NOMO-1 treated with dmso at 0.1 percent for 144 hours (cell line): ENCODE measurements around the gene HOXC6.

Source experiments
- DNase-seq: peaks from one replicate; lab custom pipeline; 2025; ENCODE audit not compliant: unreplicated experiment; lab: John Stamatoyannopoulos, UW

HOXC6 gene

DNA sequence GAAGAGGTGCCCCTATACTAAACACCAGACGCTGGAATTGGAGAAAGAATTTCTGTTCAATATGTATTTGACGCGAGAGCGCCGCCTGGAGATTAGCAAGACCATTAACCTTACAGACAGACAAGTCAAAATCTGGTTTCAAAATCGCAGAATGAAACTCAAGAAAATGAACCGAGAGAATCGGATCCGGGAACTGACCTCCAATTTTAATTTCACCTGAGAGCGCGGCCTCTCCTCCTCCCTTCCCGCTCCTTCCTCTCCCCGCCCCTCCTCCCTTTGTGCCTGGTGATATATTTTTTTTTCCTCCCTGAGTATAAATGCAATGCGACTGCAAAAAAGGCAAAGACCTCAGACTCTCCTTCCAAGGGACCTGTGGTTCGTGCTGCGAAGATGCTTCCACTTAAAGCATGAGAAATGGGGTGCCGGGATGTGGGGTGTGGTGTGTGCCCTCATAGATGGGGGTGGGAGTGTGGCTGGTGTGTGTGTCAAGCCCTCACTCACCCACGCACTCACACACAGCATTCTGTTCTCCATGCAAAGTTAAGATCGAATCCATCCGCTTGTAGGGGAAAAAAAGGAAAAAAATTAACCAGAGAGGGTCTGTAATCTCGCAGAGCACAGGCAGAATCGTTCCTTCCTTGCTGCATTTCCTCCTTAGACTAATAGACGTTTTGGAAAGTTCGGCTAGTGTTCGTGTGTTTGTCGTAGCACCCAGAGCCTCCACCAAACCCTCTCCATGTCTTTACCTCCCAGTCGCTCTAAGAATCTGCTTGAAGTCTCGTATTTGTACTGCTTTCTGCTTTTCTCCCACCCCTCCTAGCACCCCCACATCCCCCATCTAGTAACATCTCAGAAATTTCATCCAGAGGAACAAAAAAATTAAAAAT is 38.8 kb upstream of the HOXC6 start:
- peak; percentile 29 for DNase-seq

GRCh38 chr12:53990311-53991076 is 37.7 kb upstream of the HOXC6 start:
- DNase-seq = no peak

DNA sequence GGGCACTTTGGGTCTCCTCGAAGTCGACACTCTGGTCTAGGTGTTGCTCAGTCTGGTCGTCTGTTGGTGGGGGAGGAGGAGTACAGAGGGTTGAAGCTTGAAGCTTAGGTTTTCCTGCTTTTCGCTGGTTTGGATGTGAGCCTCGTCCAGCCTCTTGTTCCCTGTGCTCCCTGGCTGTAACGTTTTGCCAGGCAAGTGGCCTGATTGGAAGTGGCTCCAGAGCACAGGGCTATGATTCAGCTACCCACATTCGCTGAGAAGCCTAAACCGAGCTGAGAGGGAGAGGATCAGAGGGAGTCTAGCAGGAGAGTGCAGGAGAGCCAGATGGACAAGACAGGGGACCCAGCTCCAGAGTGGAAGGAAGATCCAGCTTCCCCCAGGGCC is 37.2 kb upstream of the HOXC6 start:
- DNase-seq = no peak

GRCh38 chr12:53992377-53992889 is 35.8 kb upstream of the HOXC6 start:
- no peak for DNase-seq

- no peak for DNase-seq
Measured at GRCh38 chr12:53993162-53994008, 34.9 kb upstream of the HOXC6 start.

DNA sequence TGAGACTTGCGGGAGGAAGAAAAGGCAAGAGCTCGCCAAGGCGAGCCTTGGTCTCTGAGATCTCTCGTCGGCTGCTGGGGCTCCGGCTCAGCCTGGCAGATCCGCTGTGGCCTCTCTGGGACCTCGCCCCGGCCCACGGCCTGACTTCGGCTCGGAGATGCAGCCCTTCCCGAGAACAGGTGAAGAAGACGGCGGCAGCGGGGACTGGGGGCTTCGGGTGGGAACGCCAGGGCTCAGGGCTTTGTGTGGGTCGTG is 34.3 kb upstream of the HOXC6 start:
- no peak for DNase-seq

DNA sequence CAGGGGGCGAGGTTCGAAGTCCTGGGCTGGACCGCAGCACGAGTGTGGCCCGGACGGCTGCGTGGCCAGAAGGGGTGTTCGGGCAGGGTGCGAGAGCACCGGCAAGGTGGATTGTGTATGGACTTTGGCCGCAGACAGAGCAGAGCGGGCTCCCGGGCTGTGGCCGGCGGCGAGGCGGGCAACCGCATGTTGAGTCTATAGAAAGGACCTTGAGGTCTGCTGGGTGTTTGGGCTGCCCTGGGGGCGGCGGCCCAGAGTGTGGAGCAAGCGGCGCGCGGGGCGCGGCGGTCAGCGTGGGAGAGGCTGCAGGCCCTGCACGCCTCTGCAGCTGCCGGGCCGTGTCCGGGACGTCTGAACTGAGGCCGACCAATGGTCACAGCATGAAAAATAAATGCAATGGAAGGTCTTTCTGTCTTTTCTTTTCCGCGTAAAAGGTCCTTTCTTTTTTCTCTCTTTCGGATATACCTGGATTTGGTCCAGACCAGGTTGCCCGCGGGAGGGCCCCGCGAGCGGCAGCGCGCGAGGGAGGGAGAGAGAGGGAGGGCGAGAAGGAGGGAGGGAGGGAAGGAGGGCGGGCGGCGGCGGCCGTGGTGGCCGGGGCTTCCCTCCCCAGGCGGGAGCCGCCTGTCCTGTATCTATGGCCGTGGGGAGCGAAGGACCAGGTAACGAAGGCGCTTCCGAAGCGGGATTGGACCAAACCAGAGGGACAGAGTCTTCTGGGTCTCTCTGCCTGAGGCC is 33.8 kb upstream of the HOXC6 start:
- DNase-seq = no peak

DNA sequence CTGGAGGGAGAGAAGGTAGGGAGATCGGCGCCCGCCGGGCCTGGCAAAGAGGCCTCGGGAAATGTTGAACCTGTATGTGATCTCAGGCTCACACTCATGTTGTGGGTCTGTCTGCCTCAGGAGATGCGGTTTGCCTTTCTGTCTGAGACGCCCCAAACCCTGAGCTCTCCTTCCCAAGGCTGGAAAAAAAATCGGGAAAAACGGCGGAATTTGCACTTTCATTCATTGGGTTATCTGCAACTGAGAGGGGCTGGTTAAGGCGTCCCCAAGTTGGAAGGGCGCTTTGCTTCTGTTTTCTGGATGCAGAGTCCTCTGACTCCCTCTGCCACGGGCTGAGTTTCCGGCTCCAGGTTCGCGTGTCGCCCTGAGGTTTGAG is 33.2 kb upstream of the HOXC6 start:
- DNase-seq = no peak

DNA sequence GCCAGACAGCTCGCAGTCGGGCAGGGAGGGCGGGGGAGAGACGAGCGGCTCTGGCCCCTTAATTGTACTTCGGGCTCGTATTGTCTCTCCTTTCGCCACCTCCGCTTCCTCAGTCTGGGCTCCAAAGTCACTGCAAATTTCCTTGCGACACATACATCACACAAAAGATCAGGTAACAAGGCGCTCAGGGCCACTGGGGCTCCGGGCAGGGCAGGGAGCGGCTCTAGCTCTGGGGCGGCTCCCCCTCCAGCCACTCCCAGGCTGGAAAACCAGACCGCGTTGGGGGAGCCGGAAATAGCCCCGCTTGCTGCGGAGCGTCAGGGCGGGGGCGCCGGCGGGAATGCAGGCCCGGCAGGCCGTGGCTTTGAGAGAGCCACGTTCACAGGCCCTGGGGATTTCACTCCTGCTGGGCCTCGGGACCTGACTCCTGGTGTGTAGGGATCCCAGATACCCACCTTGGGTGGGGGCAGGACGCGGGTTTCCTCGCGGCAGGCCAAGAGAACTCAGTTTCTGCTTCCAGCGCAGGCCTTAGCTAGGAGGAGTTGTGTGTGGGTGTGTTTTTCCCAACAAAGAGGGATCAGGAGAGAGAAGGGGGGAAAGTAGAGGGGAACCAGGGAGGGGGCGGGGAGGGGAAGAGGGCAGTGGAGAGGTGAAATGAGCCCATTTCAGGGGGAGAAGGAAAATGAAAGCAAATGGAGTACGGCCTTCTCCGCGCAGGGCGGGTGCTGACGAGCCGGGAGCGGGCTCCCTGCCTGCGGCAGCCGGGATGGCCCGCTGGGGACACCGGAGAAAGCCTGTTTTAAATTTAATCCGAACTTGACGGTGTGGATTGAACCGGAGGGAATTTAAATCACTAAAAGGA is 32.6 kb upstream of the HOXC6 start:
- peak; percentile 22 for DNase-seq

- no peak for DNase-seq
Measured at GRCh38 chr12:53996240-53997203, 31.7 kb upstream of the HOXC6 start.

- no peak for DNase-seq
Measured at GRCh38 chr12:53997204-53998109, 30.8 kb upstream of the HOXC6 start.

DNA sequence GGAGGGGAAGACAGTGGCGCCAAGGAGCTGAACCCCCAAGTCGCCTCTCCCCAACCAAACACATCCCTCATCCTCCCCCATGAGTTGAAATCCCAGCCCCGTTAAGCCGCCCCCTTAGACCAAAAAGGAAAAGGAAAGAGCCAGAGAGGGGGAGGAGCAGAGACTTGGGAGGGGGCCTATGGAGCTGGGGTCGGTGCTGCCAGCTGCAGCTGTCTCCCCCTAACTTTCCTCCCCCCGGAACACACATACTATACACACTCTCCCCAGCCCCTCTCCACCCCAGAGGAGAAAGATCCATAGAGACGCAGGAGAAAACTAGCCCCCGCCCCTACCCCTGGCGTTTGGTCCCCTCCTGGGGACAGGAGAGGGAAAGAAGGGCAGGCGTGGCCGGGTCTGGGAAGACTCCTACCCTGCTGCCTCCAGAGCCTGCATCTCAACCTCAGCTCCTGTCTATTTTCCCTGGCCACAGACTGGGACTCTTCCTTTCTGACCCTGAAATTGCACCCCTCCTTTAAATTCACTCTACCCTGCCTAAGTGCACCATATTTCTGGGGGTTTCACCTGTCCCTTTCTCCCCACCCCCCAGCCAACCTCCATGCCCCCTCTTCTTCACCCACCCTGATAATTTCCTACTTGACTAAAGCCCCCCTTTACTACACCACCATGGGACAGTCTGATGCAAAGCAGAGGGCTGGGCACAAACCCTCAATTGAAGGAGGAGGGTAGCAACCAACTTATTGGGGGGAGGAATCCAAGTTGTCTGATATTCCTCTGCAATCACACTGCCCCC is 29.9 kb upstream of the HOXC6 start:
- DNase-seq = no peak

GRCh38 chr12:53998900-53999236 is 29.4 kb upstream of the HOXC6 start:
- DNase-seq = no peak

GRCh38 chr12:53999559-54000115 is 28.6 kb upstream of the HOXC6 start:
- DNase-seq = no peak

DNA sequence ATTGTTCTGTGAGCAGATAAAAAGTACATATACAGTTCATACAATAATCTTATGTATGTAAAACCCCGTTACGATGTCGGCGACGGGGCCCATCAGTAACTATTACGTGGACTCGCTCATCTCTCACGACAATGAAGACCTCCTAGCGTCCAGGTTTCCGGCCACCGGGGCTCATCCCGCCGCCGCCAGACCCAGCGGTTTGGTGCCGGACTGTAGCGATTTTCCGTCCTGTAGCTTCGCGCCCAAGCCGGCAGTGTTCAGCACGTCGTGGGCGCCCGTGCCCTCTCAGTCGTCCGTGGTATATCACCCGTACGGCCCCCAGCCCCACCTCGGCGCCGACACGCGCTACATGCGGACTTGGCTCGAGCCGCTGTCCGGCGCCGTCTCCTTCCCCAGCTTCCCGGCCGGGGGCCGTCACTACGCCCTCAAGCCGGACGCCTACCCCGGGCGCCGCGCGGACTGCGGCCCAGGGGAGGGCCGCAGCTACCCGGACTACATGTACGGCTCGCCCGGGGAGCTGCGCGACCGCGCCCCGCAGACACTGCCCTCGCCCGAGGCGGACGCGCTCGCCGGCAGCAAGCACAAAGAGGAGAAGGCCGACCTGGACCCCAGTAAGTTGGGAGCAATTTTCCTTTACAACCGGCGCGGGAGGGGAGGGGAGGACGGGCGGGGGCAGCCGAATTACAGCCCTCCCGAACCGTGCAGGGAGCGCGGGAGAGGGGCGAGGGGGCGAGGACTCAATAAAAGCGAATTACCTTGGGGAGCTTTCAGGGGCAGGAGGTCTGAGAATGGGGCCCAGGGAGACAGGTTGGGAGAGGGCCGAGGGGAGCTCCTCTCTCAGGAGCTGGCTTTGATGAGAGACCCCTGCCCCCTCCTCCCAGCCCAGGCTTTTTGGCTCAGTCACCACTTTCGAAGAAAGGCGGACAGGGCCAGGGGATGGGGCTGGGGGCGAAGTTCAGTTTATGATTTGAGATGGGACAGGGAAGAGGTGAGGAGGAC is 27.8 kb upstream of the HOXC6 start, which contains the start of gene HOXC9:
TSS of gene HOXC9 (plus strand) at position 46 of the 999 bp plus-strand sequence. CDS start at position 74, 28 bp downstream.
- no peak for DNase-seq
